Measurements from ENCODE around the gene SLC19A2.

Gene SLC19A2

DNA sequence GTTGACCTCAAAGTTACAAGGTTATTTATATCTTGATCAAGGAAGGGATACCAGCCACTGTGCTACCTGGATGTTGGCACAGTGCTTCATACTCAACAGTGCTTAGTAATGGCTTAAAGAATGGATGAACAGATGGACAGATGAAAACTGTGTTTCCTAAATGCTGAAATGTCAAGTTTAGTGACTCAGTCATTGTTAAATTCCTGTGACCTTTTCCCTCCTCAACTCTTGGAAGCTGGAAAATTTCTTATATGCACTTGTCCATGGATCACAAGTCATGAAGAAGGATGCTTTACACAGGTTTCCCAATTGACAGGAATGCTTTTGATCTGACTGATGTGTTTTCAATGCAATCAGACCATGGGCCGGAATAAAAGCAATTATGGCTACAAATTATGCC lies 39.6 kb upstream of the SLC19A2 start:
- no peak for ATAC-seq

DNA sequence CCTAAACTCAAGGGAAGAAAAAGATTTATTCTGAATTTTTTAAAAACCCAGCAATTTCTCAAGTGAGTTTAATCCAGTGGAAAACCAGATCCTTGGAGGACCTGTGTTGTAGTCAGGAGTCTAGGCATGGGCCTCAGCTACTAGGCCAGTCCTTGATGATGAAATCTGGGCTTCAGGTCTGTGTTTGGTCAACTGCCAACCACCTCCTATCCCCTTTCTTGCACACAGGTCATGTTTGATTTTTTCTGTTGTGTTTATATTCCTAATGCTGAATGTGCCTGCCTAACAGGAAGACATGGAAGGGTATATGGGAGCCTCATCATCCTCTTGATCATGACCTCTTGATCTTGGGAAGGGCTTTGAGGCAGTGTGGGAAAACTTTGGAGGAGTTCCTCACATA lies 38.2 kb upstream of the SLC19A2 start:
- no peak for TF ChIP-seq CSRNP3 (CRISPR knock-in tag; IDR thresholded peaks at IDR 0.05)
- TF ChIP-seq PPARA (CRISPR knock-in tag; IDR thresholded peaks at IDR 0.05; ENCODE audit: borderline replicate concordance) = no peak
- no peak for TF ChIP-seq TOX (CRISPR knock-in tag; IDR thresholded peaks at IDR 0.05; ENCODE audit: borderline replicate concordance)
- no peak for ATAC-seq

More for the DNA sequence above, 39.6 kb upstream of the SLC19A2 start:
- TF ChIP-seq ESRRG (CRISPR knock-in tag; IDR thresholded peaks at IDR 0.05) (no peak), ISL1 (CRISPR knock-in tag; IDR thresholded peaks at IDR 0.05) (no peak), CREB5 (CRISPR knock-in tag; IDR thresholded peaks at IDR 0.05; ENCODE audit: low read depth) (no peak), ZC3H10 (CRISPR knock-in tag; IDR thresholded peaks at IDR 0.05) (no peak), ZFP3 (CRISPR knock-in tag; IDR thresholded peaks at IDR 0.05) (no peak), ZNF565 (CRISPR knock-in tag; conservative IDR thresholded peaks at IDR 0.05; ENCODE audit: low read depth) (no peak), ZFP30 (CRISPR knock-in tag; IDR thresholded peaks at IDR 0.05) (no peak), TSHZ2 (CRISPR knock-in tag; IDR thresholded peaks at IDR 0.05) (no peak), CSDC2 (CRISPR knock-in tag; IDR thresholded peaks at IDR 0.05) (no peak), BACH2 (CRISPR knock-in tag; IDR thresholded peaks at IDR 0.05; ENCODE audit: borderline replicate concordance) (no peak), PPARA (CRISPR knock-in tag; IDR thresholded peaks at IDR 0.05; ENCODE audit: borderline replicate concordance) (no peak), SNAI2 (CRISPR knock-in tag; IDR thresholded peaks at IDR 0.05) (no peak)
- TF ChIP-seq, protein P1, sequence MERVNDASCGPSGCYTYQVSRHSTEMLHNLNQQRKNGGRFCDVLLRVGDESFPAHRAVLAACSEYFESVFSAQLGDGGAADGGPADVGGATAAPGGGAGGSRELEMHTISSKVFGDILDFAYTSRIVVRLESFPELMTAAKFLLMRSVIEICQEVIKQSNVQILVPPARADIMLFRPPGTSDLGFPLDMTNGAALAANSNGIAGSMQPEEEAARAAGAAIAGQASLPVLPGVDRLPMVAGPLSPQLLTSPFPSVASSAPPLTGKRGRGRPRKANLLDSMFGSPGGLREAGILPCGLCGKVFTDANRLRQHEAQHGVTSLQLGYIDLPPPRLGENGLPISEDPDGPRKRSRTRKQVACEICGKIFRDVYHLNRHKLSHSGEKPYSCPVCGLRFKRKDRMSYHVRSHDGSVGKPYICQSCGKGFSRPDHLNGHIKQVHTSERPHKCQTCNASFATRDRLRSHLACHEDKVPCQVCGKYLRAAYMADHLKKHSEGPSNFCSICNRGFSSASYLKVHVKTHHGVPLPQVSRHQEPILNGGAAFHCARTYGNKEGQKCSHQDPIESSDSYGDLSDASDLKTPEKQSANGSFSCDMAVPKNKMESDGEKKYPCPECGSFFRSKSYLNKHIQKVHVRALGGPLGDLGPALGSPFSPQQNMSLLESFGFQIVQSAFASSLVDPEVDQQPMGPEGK (CRISPR knock-in tag; IDR thresholded peaks at IDR 0.05; ENCODE audit: borderline replicate concordance) = no peak

- TF ChIP-seq TSHZ2 (CRISPR knock-in tag; IDR thresholded peaks at IDR 0.05) (no peak), CREB5 (CRISPR knock-in tag; IDR thresholded peaks at IDR 0.05; ENCODE audit: low read depth) (no peak), ESRRG (CRISPR knock-in tag; IDR thresholded peaks at IDR 0.05) (no peak), TOX (CRISPR knock-in tag; IDR thresholded peaks at IDR 0.05; ENCODE audit: borderline replicate concordance) (no peak), POU6F1 (CRISPR knock-in tag; IDR thresholded peaks at IDR 0.05; ENCODE audit: borderline replicate concordance, low read depth) (no peak), GLIS3 (CRISPR knock-in tag; IDR thresholded peaks at IDR 0.05) (no peak)
- TF ChIP-seq, protein P1 (CRISPR knock-in tag; IDR thresholded peaks at IDR 0.05; ENCODE audit: borderline replicate concordance) = no peak
- ATAC-seq = no peak
These were observed 35.5 kb upstream of the SLC19A2 start for GRCh38 chr1:169521226-169521625.

All from SK-N-SH treated with all-trans-retinoic acid at 6 μM for 48 hours (cell line).